Common myeloid progenitor, CD34-positive (primary cell): Measurements from ENCODE around the gene PLD4.

Source experiments
- CTCF ChIA-PET: fragments of 350-600 bp; sonication (Branson Sonifier 250); formaldehyde crosslinking; loops from one replicate; lab custom pipeline; 2021; ENCODE audit warnings: antibody characterized with exemption; lab: Charles Lee
- POLR2A ChIA-PET: fragments of 350-600 bp; sonication (Branson Sonifier 250); formaldehyde crosslinking; loops from one replicate; lab custom pipeline; 2021; ENCODE audit warnings: antibody characterized with exemption; lab: Charles Lee
- DNase-seq, 3 donors: peaks; one replicate each; pipeline versions ENCODE4 v3.0.0 to v3.0.0-alpha.2; 2013
- H3K27ac ChIP-seq, 2 experiments: 1 replicate in 1 of 2; 2 replicates in 1 of 2; pipeline ENCODE4 v1.7.0; 2013; ENCODE audit warnings: inconsistent platforms in 2 of 2, low read length in 2 of 2, mild to moderate bottlenecking in 2 of 2, low read depth in 1 of 2, moderate library complexity in 1 of 2; ENCODE audit not compliant: severe bottlenecking in 2 of 2, insufficient read depth in 1 of 2, poor library complexity in 1 of 2
- H3K27me3 ChIP-seq, 5 experiments: replicated peaks in 2 of 5; 1 replicate in 3 of 5; 2 replicates in 2 of 5; pipeline versions ENCODE4 v1.6.1 to v1.7.0; 2013; ENCODE audit warnings: low read length in 4 of 5, mild to moderate bottlenecking in 2 of 5, moderate library complexity in 2 of 5, inconsistent platforms in 1 of 5; ENCODE audit not compliant: insufficient read depth in 5 of 5, control insufficient read depth in 4 of 5
- H3K36me3 ChIP-seq, 4 experiments: 1 replicate in 2 of 4; 2 replicates in 2 of 4; pipeline versions ENCODE4 v1.6.1 to v1.7.0; 2013; ENCODE audit warnings: low read length in 3 of 4, control low read depth in 1 of 4, mild to moderate bottlenecking in 1 of 4; ENCODE audit not compliant: control insufficient read depth in 4 of 4, insufficient read depth in 4 of 4
- H3K4me1 ChIP-seq, 4 experiments: 1 replicate in 3 of 4; 2 replicates in 1 of 4; pipeline versions ENCODE4 v1.6.1 to v1.7.1; 2013; ENCODE audit warnings: low read length in 3 of 4, mild to moderate bottlenecking in 3 of 4, control low read depth in 1 of 4, inconsistent platforms in 1 of 4, moderate library complexity in 1 of 4; ENCODE audit not compliant: control insufficient read depth in 4 of 4, insufficient read depth in 4 of 4; ENCODE audit errors: control extremely low read depth in 1 of 4
- H3K4me3 ChIP-seq, 7 experiments: 1 replicate in 4 of 7; 2 replicates in 3 of 7; pipeline versions ENCODE4 v1.5.1 to v1.7.0; 2013; ENCODE audit warnings: mild to moderate bottlenecking in 7 of 7, low read length in 6 of 7, moderate library complexity in 6 of 7, inconsistent platforms in 2 of 7, low read depth in 2 of 7, control low read depth in 1 of 7; ENCODE audit not compliant: insufficient read depth in 4 of 7, control insufficient read depth in 1 of 7; ENCODE audit errors: extremely low read depth in 1 of 7
- H3K9me3 ChIP-seq, 5 experiments: 1 replicate in 4 of 5; 2 replicates in 1 of 5; pipeline versions ENCODE4 v1.6.1 to v1.7.1; 2013; ENCODE audit warnings: low read length in 4 of 5, mild to moderate bottlenecking in 2 of 5, inconsistent platforms in 1 of 5, low read depth in 1 of 5, moderate library complexity in 1 of 5; ENCODE audit not compliant: control insufficient read depth in 4 of 5, insufficient read depth in 2 of 5; ENCODE audit errors: control extremely low read depth in 1 of 5
- WGBS: methylation state at CpG from one replicate; pipeline ENCODE4 v1.1.5; 2013; ENCODE audit not compliant: insufficient coverage; 5-methylcytosine and 5-hydroxymethylcytosine counted together

The PLD4 gene

DNA sequence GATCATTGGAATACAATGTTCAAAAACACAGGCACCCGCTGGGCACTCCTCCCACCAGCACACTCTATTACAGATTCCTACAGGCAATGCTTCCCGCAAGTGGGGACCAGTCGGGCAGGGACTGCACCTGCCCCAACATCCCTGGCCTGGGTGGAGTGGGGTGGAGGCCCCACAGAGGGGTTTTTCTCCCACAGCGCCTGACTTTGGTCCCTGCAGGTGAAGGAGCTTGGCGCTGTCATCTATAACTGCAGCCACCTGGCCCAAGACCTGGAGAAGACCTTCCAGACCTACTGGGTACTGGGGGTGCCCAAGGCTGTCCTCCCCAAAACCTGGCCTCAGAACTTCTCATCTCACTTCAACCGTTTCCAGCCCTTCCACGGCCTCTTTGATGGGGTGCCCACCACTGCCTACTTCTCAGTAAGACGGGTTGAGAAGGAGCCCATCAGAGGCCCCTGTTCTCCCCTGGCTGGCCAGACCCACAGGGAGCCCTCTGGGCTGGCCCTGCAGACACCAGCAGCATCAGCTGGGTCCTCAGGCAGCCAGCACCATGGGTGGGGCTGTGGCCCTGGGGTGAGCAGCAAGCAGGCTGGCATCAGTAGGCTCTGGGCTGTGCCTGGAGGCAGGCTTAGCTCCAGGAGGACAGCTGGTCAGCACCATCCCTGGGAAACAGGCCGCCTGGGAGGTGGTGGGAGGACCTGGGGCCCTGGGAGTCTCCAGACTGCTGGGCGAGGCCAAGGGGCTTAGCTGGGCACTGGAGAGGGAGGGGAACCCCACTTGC lies 6.0 kb downstream of the PLD4 start:
- WGBS: 96% methylated on average over 5 of the region's 10 CpGs
- Histone ChIP-seq H3K4me3 (no peak overlapping the region), H3K36me3 (peaks cover 0 to 2% (median 0%) of the 10 kb centered on the region in 4 experiments), H3K9me3 (no peaks in the 10 kb centered on the region), H3K27me3 (peaks cover 0 to 6% (median 0%) of the 10 kb centered on the region in 5 experiments), H3K27ac (no peak overlapping the region), H3K4me1 (peaks cover 0 to 32% (median 25%) of the 10 kb centered on the region in 4 experiments)
- CTCF ChIA-PET: interaction anchor here (0.7 kb wide), 1 partner anchor 44 kb away, joined by 3 read pairs; no protein-coding TSS in a partner anchor
- no peak for DNase-seq
- POLR2A ChIA-PET: no interaction called here

- DNase-seq: no peak
- Histone ChIP-seq H3K27ac (no peak overlapping the region), H3K4me3 (no peak overlapping the region), H3K9me3 (no peaks in the 10 kb centered on the region), H3K27me3 (peaks cover 0 to 6% (median 0%) of the 10 kb centered on the region in 5 experiments), H3K36me3 (peaks cover 0 to 2% (median 0%) of the 10 kb centered on the region in 4 experiments), H3K4me1 (peaks cover 0 to 26% (median 18%) of the 10 kb centered on the region in 4 experiments)
- ChIA-PET CTCF (interaction anchor here (0.7 kb wide), 1 partner anchor 44 kb away, joined by 3 read pairs; no protein-coding TSS in a partner anchor), POLR2A (no interaction called here)
- WGBS: 100% methylated on average over 4 of the region's 9 CpGs
Observed at GRCh38 chr14:104931304-104931770, 6.7 kb downstream of the PLD4 start.

- no peak for DNase-seq
- Histone ChIP-seq H3K4me1 (peaks cover 0 to 19% (median 11%) of the 10 kb centered on the region in 4 experiments), H3K36me3 (peaks cover 0 to 2% (median 0%) of the 10 kb centered on the region in 4 experiments), H3K27me3 (peaks cover 0 to 6% (median 0%) of the 10 kb centered on the region in 5 experiments), H3K4me3 (peak overlapping the region in 1 of 7 experiments; percentile 60), H3K9me3 (no peaks in the 10 kb centered on the region), H3K27ac (no peak overlapping the region)
- CTCF ChIA-PET: interaction anchor here (0.9 to 1.4 kb wide), 3 partner anchors 36 to 164 kb away, joined by 3 read pairs; no protein-coding TSS in a partner anchor
- 95% methylated on average over 57 of the region's 64 CpGs for WGBS
- POLR2A ChIA-PET: no interaction called here
Observed at GRCh38 chr14:104931771-104932675, 7.3 kb downstream of the PLD4 start.

- Histone ChIP-seq H3K27ac (no peak overlapping the region), H3K9me3 (no peaks in the 10 kb centered on the region), H3K4me1 (peaks cover 0 to 11% (median 5%) of the 10 kb centered on the region in 4 experiments), H3K4me3 (peak overlapping the region in 6 of 7 experiments; percentile 19 to 67 (median 52)), H3K27me3 (peaks cover 0 to 13% (median 0%) of the 10 kb centered on the region in 5 experiments), H3K36me3 (peaks cover 0 to 2% (median 0%) of the 10 kb centered on the region in 4 experiments)
- DNase-seq: peak; percentile 78 to 87 (median 85)
- CTCF ChIA-PET: interaction anchor here (0.9 to 4.9 kb wide), 5 partner anchors 8 to 165 kb away, joined by 3 to 21 read pairs (median 3); partner anchors contain the start of gene PLD4
- WGBS: 47% methylated on average over 75 of the region's 100 CpGs
- POLR2A ChIA-PET: no interaction called here
Observed at GRCh38 chr14:104932676-104933631, 8.3 kb downstream of the PLD4 start.

DNA sequence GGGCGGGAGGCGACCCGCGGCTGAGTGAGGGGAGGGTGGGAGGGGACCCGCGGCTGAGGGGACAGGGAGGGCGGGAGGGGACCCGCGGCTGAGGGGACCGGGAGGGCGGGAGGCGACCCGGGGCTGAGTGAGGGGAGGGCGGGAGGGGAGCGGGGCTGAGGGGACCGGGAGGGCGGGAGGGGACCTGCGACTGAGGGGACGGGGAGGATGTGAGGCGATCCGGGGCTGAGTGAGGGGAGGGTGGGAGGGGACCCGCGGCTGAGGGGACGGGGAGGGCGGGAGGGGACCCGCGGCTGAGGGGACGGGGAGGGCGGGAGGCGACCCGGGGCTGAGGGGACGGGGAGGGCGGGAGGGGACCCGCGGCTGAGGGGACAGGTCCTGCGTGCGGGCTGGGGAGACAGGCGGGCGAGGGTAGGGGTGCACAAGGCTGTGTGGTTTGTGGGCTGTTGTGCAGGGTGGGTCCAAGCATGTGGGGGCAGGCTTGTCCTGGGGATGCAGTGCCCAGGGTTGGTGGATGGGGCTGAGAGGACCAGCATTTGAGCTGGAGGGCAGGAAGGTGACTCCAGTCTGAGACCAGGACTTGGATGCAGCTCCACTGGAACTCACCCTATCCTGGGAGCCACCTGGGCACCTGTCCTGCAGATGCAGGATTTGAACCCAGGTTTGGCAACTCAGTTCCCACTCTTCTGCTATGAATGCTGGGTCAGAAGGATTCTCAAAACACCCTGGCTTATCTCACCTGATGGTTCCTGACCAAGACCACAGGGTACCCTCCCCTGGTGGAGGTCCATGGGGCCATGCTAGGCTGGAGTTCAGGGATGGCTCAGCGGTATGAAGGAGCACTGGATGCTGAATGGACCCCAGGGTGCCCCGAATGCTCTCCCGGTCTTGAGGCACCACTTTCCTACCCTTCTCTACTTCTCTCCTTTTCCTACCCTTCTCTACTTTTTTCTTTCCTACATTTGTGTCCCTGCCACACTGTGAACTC lies 9.4 kb downstream of the PLD4 start:
- CTCF ChIA-PET: interaction anchor here (0.6 to 4.9 kb wide), 9 partner anchors 8 to 181 kb away, joined by 3 to 21 read pairs (median 3); partner anchors contain the start of genes PLD4 and SIVA1
- peaks cover 0 to 18% (median 0%) of the 10 kb centered on the region in 5 experiments for H3K27me3 ChIP-seq
- peaks cover 0 to 11% (median 3%) of the 10 kb centered on the region in 4 experiments for H3K4me1 ChIP-seq

More for the DNA sequence above, 9.4 kb downstream of the PLD4 start:
- Histone ChIP-seq H3K9me3 (no peaks in the 10 kb centered on the region), H3K36me3 (peaks cover 0 to 2% (median 0%) of the 10 kb centered on the region in 4 experiments), H3K4me3 (peak overlapping the region in 1 of 7 experiments; percentile 56), H3K27ac (no peak overlapping the region)
- peak in 2 of 3 donors; percentile 53 to 55 for DNase-seq
- POLR2A ChIA-PET: interaction anchor here (0.6 kb wide), 1 partner anchor 31 kb away, joined by 3 read pairs; no protein-coding TSS in a partner anchor
- 60% methylated on average over 4 of the region's 42 CpGs for WGBS
